Measurements from ENCODE around the gene RNF157.

DNA sequence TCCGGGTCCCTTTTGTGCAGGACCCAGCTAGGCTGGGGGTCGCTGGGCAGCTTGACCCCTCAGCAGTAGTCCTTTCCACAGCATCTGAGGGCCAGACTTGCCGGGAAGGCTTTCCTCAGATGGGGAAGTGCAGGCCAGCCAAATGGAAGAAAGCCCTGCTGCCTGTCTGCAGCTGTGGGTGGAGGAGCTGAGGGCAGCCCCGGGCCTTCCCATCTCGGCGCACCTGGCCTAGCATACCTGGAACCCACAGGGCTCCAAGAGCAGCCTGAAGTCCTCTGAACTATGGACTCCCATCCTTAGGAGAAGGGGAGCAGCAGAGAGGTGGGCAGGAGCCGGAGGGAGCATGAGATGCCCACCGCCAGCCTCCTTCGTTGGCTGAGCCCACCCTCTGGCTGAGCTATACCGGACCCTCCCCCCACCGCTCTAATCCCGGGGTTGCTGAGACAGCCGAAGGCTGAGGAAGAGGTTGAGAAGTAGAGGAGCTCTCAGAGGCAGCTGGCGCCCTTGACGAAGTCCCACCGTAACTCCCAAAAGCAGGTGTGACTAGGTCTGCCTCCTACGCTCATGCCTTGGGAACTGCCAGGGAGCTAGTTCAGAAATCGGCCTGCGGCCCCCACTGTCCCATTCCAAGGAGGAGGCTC is 38.1 kb upstream of the RNF157 start:
- no peak for TF ChIP-seq ESRRA (IDR thresholded peaks at IDR 0.05; ENCODE audit: borderline replicate concordance, low read length)
- TF ChIP-seq, protein P1, sequence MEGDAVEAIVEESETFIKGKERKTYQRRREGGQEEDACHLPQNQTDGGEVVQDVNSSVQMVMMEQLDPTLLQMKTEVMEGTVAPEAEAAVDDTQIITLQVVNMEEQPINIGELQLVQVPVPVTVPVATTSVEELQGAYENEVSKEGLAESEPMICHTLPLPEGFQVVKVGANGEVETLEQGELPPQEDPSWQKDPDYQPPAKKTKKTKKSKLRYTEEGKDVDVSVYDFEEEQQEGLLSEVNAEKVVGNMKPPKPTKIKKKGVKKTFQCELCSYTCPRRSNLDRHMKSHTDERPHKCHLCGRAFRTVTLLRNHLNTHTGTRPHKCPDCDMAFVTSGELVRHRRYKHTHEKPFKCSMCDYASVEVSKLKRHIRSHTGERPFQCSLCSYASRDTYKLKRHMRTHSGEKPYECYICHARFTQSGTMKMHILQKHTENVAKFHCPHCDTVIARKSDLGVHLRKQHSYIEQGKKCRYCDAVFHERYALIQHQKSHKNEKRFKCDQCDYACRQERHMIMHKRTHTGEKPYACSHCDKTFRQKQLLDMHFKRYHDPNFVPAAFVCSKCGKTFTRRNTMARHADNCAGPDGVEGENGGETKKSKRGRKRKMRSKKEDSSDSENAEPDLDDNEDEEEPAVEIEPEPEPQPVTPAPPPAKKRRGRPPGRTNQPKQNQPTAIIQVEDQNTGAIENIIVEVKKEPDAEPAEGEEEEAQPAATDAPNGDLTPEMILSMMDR (IDR thresholded peaks at IDR 0.05), result no peak
- TF ChIP-seq FOSB (CRISPR knock-in tag; IDR thresholded peaks at IDR 0.05), result no peak
- no peak for TF ChIP-seq SREBF2 (IDR thresholded peaks at IDR 0.05)
- no peak for TF ChIP-seq POLR2AphosphoS2 (conservative IDR thresholded peaks at IDR 0.05; ENCODE audit: low read length)
- no peak for TF ChIP-seq POLR2A (IDR thresholded peaks at IDR 0.05; ENCODE audit: low read length)
- no peak for TF ChIP-seq JUN (IDR thresholded peaks at IDR 0.05)
- TF ChIP-seq RCOR1 (IDR thresholded peaks at IDR 0.05; ENCODE audit: low read depth, low read length), result no peak
- TF ChIP-seq, protein P2, sequence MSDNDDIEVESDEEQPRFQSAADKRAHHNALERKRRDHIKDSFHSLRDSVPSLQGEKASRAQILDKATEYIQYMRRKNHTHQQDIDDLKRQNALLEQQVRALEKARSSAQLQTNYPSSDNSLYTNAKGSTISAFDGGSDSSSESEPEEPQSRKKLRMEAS (IDR thresholded peaks at IDR 0.05), result no peak
